Fibroblast of skin of left biceps (primary cell): ENCODE results near the gene GARIN5A.

Experiments
- DNase-seq, 2 experiments: peaks; one replicate each; pipeline ENCODE4 v3.0.0-alpha.2; 2013; ENCODE audit warnings: low read depth in 2 of 2

GARIN5A gene

DNA sequence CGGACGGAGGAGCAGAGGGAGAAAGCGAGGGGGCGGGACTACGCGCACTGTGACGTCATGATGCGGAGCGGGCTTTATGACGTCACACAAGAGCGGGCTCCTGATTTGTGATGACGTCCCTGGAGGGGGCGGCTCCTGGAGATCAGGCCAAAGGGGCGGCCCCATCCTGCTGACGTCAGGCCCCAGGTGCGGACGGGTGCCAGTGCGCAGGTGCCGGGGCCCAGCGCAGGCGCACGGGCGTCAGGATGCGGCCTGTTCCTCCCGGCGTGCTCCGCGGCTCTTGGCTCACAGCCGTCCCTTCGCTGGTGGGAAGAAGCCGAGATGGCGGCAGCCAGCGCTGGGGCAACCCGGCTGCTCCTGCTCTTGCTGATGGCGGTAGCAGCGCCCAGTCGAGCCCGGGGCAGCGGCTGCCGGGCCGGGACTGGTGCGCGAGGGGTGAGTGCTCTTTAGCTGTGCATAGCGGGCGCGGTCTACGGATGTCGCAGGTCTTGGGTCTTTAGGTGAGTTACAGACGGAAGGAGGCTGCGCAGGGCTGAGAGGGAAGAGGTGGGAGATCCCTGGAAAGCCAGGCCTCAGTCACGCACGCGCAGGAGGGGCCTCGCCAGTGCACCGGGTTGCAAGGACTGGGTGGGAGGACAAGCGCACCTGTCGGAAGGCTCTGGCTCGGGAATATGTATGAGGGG, at the start of gene GARIN5A, which contains the start of gene EMC10:
TSS of gene GARIN5A (minus strand) at position 625 of the 683 bp plus-strand sequence. CDS start at position 165, 460 bp downstream.
TSS of gene EMC10 (plus strand) at position 284 of the 683 bp plus-strand sequence. CDS start at position 322, 38 bp downstream.
- DNase-seq: peak; percentile 78 to 82

GRCh38 chr19:50522881-50523280, 46.2 kb upstream of the GARIN5A start:
- no peak for DNase-seq

DNA sequence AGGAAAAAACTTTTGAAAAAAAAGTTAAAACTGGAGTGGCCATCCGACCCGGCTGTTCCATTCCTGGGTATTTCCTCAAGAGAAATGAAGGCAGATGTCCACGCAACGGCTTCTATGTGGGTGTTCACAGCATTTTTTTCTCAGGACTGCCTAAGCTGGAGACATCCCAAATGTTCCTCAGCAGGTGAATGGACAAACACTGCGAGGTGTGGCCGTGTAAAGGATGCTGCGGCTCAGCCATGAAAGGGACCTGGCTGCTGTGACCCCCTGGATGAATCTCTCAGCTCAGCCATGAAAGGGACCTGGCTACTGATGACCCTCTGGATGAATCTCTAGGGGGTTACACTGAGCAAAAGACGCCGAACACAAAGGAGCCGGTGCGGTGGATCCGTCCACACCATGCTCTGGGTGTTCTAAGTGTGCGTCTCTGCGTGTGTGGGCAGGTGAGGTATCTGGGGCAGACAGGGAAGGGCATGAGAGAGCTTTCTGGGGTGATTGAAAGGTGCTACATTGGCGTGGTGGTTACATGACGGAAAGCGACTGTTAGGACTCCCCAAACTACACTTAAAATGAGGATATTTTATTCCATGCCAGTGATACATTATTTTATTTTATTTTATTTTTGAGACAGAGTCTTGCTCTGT, 44.3 kb upstream of the GARIN5A start:
- no peak for DNase-seq

DNA sequence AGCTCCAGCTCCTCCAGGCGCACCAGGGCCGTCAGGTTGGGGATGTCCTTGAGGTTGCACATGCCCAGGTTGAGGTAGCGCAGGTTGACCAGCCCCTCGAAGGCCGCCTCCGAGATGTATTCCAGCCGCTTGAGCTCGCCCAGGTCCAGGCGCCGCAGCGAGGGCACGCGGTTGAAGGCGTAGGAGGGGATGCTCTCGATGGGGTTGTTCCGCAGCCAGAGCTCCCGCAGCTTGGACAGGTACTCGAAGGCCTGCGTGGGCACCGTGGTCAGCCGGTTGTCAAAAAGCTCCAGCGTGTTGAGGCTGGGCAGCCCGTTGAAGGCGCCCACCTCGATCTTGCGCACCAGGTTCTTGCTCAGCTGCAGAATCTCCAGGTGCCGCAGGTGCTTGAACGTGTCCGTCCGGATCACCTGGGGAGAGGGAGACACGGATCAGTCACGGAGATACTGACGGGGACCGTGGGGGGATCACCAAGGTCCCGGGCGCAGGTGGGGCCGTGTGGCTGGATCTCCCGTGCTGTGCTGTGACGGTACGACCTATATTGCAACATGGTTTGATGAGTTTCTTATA, 42.4 kb upstream of the GARIN5A start:
- DNase-seq: no peak

DNA sequence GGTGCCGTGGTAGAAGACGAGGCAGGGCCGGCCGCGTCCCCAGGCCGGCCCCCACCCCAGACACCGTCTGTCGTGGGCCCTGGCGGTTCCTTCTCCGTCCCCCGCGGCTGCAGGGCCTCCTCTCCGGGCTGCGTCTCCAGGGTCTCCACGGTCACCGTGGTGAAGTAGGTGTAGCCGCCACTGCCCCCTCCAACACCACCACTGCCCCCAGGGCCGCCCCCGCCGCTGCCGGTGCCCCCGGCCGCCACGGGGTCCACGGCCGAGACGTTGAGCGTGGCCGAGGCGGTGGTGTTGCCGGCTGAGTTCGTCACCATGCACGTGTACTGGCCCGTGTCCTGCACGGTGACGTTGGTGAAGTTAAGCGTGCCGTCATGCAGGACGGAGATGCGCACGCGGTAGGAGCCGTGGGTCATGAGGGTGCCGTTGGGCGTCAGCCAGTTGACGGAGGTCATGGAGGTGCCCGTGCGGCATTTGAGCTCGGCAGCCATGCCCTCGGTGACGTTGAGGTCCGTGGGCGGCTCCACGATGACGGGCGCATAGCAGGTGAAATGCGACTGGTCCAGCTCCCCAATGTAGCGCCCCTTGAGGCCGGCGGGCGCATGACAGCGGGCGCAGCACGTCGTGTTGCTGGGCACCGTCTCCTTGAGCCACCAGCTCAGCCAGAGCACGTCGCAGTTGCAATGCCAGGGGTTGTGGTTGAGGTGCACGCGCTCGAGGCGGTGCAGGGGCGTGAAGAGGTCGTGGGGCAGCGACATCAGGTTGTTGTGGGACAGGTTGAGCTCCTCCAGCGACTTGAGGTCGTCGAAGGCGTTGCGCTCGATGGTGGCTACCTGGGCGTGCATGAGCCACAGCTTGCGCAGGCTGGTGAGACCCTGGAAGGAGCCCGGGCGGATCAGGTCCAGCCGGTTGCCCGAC, 41.7 kb upstream of the GARIN5A start:
- DNase-seq: no peak

DNA sequence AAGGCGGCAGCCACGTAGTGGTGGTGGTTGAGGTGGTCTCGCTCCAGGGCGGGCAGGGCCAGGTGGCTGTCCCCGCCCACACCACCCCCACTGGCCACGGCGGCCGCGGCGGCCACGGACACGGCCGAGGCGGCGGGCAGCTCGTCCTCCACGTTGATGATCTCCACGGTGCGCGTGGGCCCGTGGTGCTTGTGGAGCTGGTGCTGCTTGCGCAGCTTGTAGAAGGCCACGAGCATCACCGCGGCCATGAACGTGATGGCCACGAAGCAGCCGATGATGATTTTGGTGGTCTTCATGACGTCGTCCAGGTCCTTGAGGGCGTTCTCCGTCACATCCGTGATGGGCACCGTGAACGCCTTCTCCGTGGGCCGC, 41.0 kb upstream of the GARIN5A start:
- DNase-seq: no peak

- no peak for DNase-seq
Observed at GRCh38 chr19:50516964-50517703, 40.5 kb upstream of the GARIN5A start.

DNA sequence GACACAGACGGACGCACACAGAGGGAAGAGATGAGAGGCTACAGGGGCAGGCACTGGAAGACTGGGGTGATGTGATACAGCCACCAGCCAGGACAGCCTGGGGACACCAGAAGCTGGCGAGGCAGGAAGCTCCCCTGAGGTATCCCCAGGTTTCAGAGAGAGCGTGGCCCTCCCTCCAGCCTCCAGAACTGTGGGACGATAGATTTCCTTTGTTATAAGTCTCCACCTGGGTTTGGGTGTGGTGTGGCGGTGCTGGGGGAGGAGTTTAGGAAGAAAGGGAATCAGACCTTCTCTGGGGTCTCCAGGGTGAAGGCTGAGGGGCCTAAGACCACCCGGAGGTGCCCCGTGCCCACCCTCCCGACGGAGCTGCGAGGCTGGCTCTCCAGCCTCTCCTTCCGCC, 39.8 kb upstream of the GARIN5A start:
- no peak for DNase-seq

GRCh38 chr19:50515168-50515561, 38.5 kb upstream of the GARIN5A start:
- DNase-seq: no peak

DNA sequence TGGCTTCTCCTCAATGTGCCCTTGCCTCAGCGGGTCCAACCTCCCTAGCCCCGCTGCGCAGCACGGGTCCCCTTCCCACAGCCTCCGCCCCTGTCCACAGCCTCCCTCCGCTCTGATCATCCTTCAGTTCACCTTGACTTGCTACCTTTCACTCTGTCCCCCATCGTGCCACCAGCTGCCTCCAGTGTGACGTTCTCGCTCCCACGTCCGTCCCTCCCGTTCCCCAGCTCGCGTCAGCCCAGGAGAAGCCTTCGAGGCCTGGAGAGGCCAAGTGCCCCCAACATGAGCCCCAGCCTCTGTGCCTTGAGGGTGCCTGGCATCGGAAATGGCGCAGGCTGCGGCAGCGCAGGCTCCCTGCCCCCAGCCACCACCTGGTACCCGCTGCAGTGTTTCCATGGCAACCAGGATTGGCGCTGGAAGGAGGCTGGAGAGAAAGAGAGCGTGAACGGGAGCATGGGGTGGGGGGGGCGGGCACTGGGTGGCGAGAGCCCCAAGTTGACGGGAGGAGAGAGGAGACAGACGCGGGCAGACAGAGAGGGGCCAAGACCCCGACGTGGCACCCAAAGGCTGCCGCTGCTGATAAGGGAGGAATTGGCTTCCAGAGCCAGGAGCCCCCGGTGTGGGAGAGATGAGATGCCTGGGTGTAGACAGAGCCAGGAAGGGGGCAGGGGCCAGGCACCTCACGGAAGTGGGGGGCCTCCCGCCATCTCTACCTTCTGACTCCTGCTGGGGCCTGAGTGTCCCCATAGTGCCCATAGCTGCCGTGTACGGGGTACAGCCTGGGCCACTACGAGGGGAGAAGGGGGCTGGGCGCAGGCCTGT, 37.9 kb upstream of the GARIN5A start:
- no peak for DNase-seq

DNA sequence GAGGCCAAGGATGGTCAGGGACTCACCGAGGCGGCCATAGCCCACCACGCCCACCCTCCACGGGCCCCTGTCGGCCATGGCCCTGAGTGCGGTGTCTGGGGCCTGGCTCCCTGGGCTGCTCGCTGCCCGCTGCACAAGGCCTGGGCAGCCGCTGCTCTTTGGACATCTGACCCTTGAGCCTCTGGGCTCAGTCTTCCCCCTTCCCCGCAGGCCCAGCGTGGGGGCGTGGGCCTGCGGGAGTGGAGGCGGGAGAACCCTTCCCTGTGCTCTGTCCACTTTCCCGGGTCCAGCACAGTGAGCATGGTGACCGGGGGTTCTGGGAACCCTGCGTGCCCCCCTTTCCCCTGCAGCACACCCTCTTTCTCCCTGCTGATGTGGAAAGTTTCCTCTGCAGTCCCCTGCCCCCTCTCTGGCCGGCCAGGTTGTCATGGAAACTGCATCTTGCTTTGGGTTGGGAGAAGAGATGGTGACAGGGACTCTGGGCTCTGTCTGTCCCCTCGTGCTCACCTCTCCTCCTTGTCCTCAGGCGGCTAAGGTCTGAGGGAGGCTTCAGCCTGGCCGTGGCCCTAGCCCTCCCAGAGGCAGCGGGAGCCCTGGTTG, 37.2 kb upstream of the GARIN5A start, which contains the start of gene ASPDH:
TSS of gene ASPDH (minus strand) at position 168 of the 600 bp plus-strand sequence. CDS start at position 78, 90 bp downstream.
- no peak for DNase-seq

GRCh38 chr19:50512999-50513745, 36.5 kb upstream of the GARIN5A start:
- no peak for DNase-seq

- no peak for DNase-seq
Observed at GRCh38 chr19:50512112-50512998, 35.7 kb upstream of the GARIN5A start.

DNA sequence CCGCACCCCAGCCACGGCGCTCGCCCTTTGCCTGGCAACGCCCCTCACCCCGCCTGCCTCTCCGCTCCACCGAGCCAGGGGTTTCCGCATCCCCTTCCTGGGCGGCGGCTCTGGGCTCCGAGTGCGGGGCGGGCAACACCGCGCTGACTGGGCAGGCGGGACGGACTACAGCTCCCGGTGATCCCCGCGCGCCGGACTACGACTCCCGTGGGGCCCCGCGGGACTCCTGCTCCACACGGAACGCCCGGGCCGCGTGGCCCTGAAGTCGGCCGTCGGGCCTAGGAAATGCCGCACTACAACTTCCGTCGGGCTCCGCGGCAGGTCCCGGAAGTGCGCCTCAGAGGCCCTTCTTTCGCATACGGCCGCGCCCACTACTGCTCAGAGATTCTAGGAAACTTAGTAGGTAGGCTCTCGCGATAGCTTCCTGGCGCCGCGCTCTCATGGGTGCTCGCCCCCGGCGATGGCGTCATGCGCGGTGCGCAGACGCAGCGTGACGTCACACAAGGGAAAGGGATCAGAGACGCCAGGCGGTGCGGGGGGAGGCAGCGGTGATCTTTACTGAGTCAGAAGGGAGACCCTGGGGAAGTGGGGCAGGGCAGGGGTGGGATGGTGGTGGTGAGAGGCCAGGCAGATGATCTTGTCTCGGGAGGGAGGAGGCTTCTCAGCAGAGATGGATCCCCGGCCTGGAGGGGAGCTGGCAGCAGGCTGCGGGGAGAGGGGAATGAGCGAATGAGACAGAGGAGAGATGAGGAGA, 34.6 kb upstream of the GARIN5A start, which contains the start of gene JOSD2:
TSS of gene JOSD2 (minus strand) at position 123 of the 754 bp plus-strand sequence. CDS start 760 bp downstream, outside the sequence.
- DNase-seq: peak; percentile 99

DNA sequence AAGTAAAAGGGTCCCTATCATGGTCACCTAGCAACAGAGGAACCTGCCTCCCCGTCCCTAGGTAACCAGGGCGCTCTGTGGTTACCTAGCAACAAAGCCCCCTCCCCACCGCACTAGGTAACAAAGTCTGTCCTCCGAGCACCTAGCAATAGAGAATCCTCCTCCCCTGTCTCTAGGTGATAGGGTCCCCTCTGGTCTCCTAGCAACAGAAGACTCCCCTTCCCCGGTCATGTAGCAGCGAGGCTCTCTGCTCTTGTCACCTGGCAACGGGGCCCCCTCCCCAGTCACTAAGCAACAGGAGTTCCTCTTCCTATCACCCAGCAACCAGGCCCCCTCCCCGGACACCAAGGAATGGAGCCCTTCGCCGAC, 34.0 kb upstream of the GARIN5A start:
- DNase-seq: no peak

DNA sequence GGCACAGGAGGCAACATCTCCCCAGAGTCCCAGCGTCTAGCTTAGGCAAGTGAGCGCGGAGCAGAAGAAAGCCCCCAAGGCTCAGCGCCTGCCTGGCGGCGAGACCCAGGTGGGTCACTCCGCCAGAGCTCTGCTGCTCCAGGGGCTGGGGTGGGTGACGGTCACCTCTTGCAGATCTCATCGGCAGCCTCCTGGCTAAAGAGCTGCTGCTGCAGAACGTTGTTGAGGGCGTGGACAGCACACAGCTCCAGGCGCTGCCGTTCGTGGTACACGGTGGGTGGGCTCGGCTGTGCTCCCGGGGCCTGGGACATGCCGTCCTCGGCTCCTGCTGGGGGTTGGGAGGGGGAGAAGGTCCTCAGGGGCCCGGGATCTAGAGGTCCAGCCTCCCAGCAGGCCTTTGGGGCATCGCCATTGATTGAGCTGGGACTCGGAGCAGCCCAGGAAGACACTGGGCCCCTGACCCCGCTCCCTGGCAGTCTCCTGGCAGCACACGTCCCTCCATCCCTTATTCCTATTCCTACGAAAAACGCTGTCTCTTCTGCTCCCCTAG, 33.5 kb upstream of the GARIN5A start:
- no peak for DNase-seq

DNA sequence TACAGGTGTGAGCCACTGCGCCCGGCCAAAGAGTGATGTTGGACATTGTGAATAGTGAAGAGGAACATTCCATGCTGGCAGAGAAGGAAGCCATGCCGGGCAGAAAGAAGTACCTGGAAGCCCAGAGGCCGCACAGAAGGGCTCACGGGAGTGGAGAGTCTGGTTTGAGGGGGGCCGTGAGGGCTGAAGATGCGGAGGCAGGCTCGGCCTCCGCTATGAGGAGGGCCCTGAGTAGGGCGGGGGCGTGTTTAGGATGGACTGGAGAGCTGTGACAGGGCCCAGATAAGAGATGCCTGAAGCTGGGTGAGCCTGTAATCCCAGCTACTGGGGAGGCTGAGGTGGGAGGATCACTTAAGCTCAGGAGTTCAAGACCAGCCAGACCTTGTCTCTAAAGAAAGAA, 32.7 kb upstream of the GARIN5A start:
- no peak for DNase-seq
